HCT116 (cell line): ENCODE measurements around the gene TCF7L2. TPM values are rescaled to one million over a fixed set of nuclear protein-coding genes. Genes with fewer than 3 reads are reported as not detected.

Experiments used
- ATAC-seq: fragments of 200-7000 bp; cut with Tn5 transposase; 2 replicates; pipeline ENCODE4 v1.9.1; 2020; ENCODE audit warnings: mild to moderate bottlenecking, moderate library complexity
- BruUV-seq: library from RNA; stranded (reverse); fragments of 400-500 nt; replicated peaks from 2 replicates; lab custom pipeline; 2021; lab: Mats Ljungman, UMichigan
- CTCF ChIA-PET: fragments of 300-600 bp; sonication (Branson Sonifier 250); formaldehyde crosslinking; loops from one replicate; lab custom pipeline; 2021; ENCODE audit warnings: antibody characterized with exemption; lab: Charles Lee
- POLR2A ChIA-PET: fragments of 300-600, 350-600 bp; sonication (Branson Sonifier 250); formaldehyde crosslinking; loops from one replicate; lab custom pipeline; 2021; ENCODE audit warnings: antibody characterized with exemption; lab: Charles Lee
- RAD21 ChIA-PET, 2 experiments: fragments of 300-600 bp; sonication (Branson Sonifier 250); formaldehyde crosslinking; loops; one replicate each; lab custom pipeline; 2023; ENCODE audit warnings: low total read pairs in 2 of 2; ENCODE audit not compliant: uncharacterized antibody in 2 of 2, unreplicated experiment in 2 of 2, low non-redundant PET in 1 of 2; lab: Charles Lee
- DNase-seq: peaks from one replicate; pipeline ENCODE4 v3.0.0-alpha.2; 2010; ENCODE audit warnings: low read depth, low spot score
- H2AFZ ChIP-seq: fragments of 200-600 bp; shearing (Covaris generic), sonication (generic); 2 replicates; pipeline ENCODE4 v1.6.1; 2017; ENCODE audit warnings: low read depth, mixed run types, mixed read lengths, antibody characterized with exemption, low read length; ENCODE audit not compliant: poor library complexity, severe bottlenecking
- H3K27ac ChIP-seq: 2 replicates; pipeline ENCODE4 v1.5.1; 2012; ENCODE audit warnings: low read depth, low read length
- H3K27me3 ChIP-seq: fragments of 200-600 bp; sonication (generic); 2 replicates; pipeline ENCODE4 v1.6.1; 2016; ENCODE audit warnings: mixed run types, low read length, mixed read lengths; ENCODE audit not compliant: insufficient read depth
- H3K36me3 ChIP-seq, 2 experiments: fragments of 200-500 bp in 1 of 2; fragments of 200-600 bp in 1 of 2; sonication (Bioruptor generic) in 1 of 2; sonication (generic) in 1 of 2; 2 replicates each; pipeline versions ENCODE4 v1.5.1 to v1.6.1; 2014 to 2016; ENCODE audit warnings: low read length in 2 of 2, inconsistent platforms in 1 of 2, mixed read lengths in 1 of 2, mixed run types in 1 of 2; ENCODE audit not compliant: insufficient read depth in 2 of 2, control insufficient read depth in 1 of 2
- H3K4me1 ChIP-seq, 2 experiments: fragments of 200-600 bp in 1 of 2; sonication (generic) in 1 of 2; 2 replicates each; pipeline versions ENCODE4 v1.5.1 to v1.6.1; 2012 to 2017; ENCODE audit warnings: low read length in 2 of 2, inconsistent platforms in 1 of 2, mild to moderate bottlenecking in 1 of 2, mixed read lengths in 1 of 2, mixed run types in 1 of 2, moderate library complexity in 1 of 2; ENCODE audit not compliant: insufficient read depth in 2 of 2, control insufficient read depth in 1 of 2
- H3K4me2 ChIP-seq: fragments of 200-600 bp; sonication (generic); 2 replicates; pipeline ENCODE4 v1.6.1; 2017; ENCODE audit warnings: mixed run types, low read length, mixed read lengths
- H3K4me3 ChIP-seq, 2 experiments: fragments of 200-600 bp in 1 of 2; sonication (generic) in 1 of 2; replicated peaks in 1 of 2; 2 replicates each; pipeline ENCODE4 v1.5.1; 2011 to 2016; ENCODE audit warnings: low read length in 2 of 2, control low read depth in 1 of 2, low read depth in 1 of 2, mild to moderate bottlenecking in 1 of 2, mixed read lengths in 1 of 2, mixed run types in 1 of 2
- H3K79me2 ChIP-seq: fragments of 200-600 bp; sonication (generic); 2 replicates; pipeline ENCODE4 v1.6.1; 2017; ENCODE audit warnings: mild to moderate bottlenecking, mixed run types, low read length, moderate library complexity, mixed read lengths; ENCODE audit not compliant: insufficient read depth
- H3K9ac ChIP-seq: fragments of 200-600 bp; sonication (generic); 2 replicates; pipeline ENCODE4 v1.6.1; 2016; ENCODE audit warnings: low read length, mixed read lengths
- H3K9me2 ChIP-seq: fragments of 200-600 bp; sonication (generic), shearing (Covaris generic); 2 replicates; pipeline ENCODE4 v1.6.1; 2017; ENCODE audit warnings: mixed run types, mild to moderate bottlenecking, moderate library complexity; ENCODE audit not compliant: insufficient read depth
- H3K9me3 ChIP-seq, 2 experiments: fragments of 200-500 bp in 1 of 2; fragments of 200-600 bp in 1 of 2; sonication (Bioruptor generic) in 1 of 2; sonication (generic) in 1 of 2; 2 replicates each; pipeline ENCODE4 v1.6.1; 2014 to 2017; ENCODE audit warnings: low read length in 2 of 2, mixed read lengths in 2 of 2, inconsistent platforms in 1 of 2, low read depth in 1 of 2, mild to moderate bottlenecking in 1 of 2, mixed run types in 1 of 2, moderate library complexity in 1 of 2; ENCODE audit not compliant: control insufficient read depth in 1 of 2, insufficient read depth in 1 of 2
- H4K20me1 ChIP-seq: fragments of 200-600 bp; sonication (generic), shearing (Covaris generic); 2 replicates; pipeline ENCODE4 v1.6.1; 2017; ENCODE audit warnings: mixed run types, mild to moderate bottlenecking, moderate library complexity; ENCODE audit not compliant: insufficient read depth
- CBX3 ChIP-seq: IDR thresholded peaks from 2 replicates; pipeline ENCODE4 v1.6.1; 2012; ENCODE audit warnings: low read depth
- ELF1 ChIP-seq: IDR thresholded peaks from 2 replicates; pipeline ENCODE4 v1.6.1; 2012; ENCODE audit warnings: low read depth, borderline replicate concordance
- EZH2 ChIP-seq: fragments of 200-600 bp; sonication (generic); IDR thresholded peaks from 2 replicates; pipeline ENCODE4 v1.6.1; 2017; ENCODE audit warnings: antibody characterized with exemption, mixed run types
- EZH2phosphoT487 ChIP-seq: fragments of 200-600 bp; IDR thresholded peaks from 2 replicates; pipeline ENCODE4 v1.6.1; 2018; ENCODE audit warnings: antibody characterized with exemption, borderline replicate concordance
- FOSL1 ChIP-seq: IDR thresholded peaks from 2 replicates; pipeline ENCODE4 v1.6.1; 2012; ENCODE audit warnings: low read depth
- POLR2A ChIP-seq: IDR thresholded peaks from 2 replicates; pipeline ENCODE4 v1.7.0; 2011; ENCODE audit warnings: borderline replicate concordance; ENCODE audit not compliant: insufficient read depth, insufficient read length; ENCODE audit errors: extremely low read depth
- POLR2AphosphoS5 ChIP-seq: IDR thresholded peaks from 2 replicates; pipeline ENCODE4 v1.6.1; 2011; ENCODE audit warnings: mild to moderate bottlenecking, low read depth, low read length, moderate library complexity
- RAD21 ChIP-seq: IDR thresholded peaks from 2 replicates; pipeline ENCODE4 v1.6.1; 2012; ENCODE audit warnings: low read depth, mild to moderate bottlenecking
- SIN3A ChIP-seq: IDR thresholded peaks from 2 replicates; pipeline ENCODE4 v1.6.1; 2012; ENCODE audit warnings: low read depth
- SP1 ChIP-seq: IDR thresholded peaks from 2 replicates; pipeline ENCODE4 v1.6.1; 2012; ENCODE audit warnings: low read depth
- SRF ChIP-seq: IDR thresholded peaks from 2 replicates; pipeline ENCODE4 v1.6.1; 2012; ENCODE audit warnings: low read depth
- TCF7L2 ChIP-seq: IDR thresholded peaks from 2 replicates; pipeline ENCODE4 v1.7.0; 2011; ENCODE audit warnings: borderline replicate concordance, inconsistent platforms; ENCODE audit not compliant: insufficient read depth, insufficient read length; ENCODE audit errors: extremely low read depth
- ZFX ChIP-seq: fragments of 450-650 bp; IDR thresholded peaks from 2 replicates; pipeline ENCODE4 v1.6.1; 2017
- ZNF274 ChIP-seq: fragments of 200-500 bp; sonication (Bioruptor generic); IDR thresholded peaks from 2 replicates; pipeline ENCODE4 v1.6.1; 2014; ENCODE audit warnings: mild to moderate bottlenecking, low read depth, low read length, inconsistent platforms
- intact Hi-C: fragments of 100-400 bp; cut with micrococcal nuclease; formaldehyde crosslinking; loops from 2 replicates; pipeline ENCODE4 v1.10.0; 2022
- total RNA-seq: library from RNA; stranded (reverse); gene quantifications from one replicate; pipeline ENCODE4 v1.2.1, GENCODE V29; 2021; ENCODE audit not compliant: unreplicated experiment
- TF ChIP-seq, protein P1 (sequence below): IDR thresholded peaks from 2 replicates; pipeline ENCODE4 v1.6.1; 2012
- TF ChIP-seq, protein P2 (sequence below), 3 experiments: fragments of 200-600 bp in 1 of 3; sonication (generic) in 1 of 3; IDR thresholded peaks in 2 of 3; conservative IDR thresholded peaks in 1 of 3; 2 replicates each; pipeline ENCODE4 v1.5.1; 2012 to 2017; ENCODE audit warnings: low read depth in 2 of 3, low read length in 2 of 3, antibody characterized with exemption in 1 of 3, borderline replicate concordance in 1 of 3, control low read depth in 1 of 3, mild to moderate bottlenecking in 1 of 3, mixed read lengths in 1 of 3, mixed run types in 1 of 3, moderate library complexity in 1 of 3; ENCODE audit not compliant: insufficient read depth in 1 of 3

The TCF7L2 gene
- total RNA-seq, 1 experiment from 2014 or later: 164 TPM

DNA sequence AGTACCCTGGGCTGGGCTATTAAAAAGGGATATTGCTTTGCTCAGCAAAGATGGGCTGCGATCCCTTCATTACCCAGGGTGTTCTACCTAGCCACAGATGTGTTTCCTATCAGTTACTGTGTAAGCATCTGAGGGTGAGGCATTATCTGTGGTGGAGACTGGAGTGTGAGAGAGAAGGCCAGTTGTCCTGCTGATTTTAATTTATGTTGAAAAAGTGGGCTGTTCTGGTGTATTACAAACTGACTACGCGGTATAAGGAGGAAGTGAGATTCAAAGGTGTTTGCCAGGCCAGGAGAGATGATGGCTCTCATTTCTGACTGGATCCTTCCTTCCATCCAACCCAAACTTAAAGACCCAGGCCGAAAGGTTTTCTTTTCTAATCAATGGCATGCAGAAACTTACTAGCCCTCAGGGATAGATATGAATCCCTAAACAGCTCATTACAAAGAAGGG, 7.6 kb downstream of the TCF7L2 start:
- TF ChIP-seq RAD21 (no peak), POLR2AphosphoS5 (peak; percentile 44)
- ChIA-PET CTCF (no interaction called here), POLR2A (interaction anchor here (1.2 to 1.3 kb wide), 2 partner anchors 8 to 433 kb away, joined by 3 to 4 read pairs; no protein-coding TSS in a partner anchor), RAD21 (interaction anchor here in 1 of 2 experiments (1.2 kb wide), 1 partner anchor 486 kb away, joined by 4 read pairs; no protein-coding TSS in a partner anchor)
- no peaks in the 10 kb centered on the region for H3K9me2 ChIP-seq
- ATAC-seq (peak; percentile 12), DNase-seq (no peak)
- peak overlapping the region; percentile 100 for H3K27ac ChIP-seq
- H3K27me3 ChIP-seq: no peaks in the 10 kb centered on the region
- no TSS peak for BruUV-seq
- peaks cover 27 to 60% of the 10 kb centered on the region in 2 experiments for H3K36me3 ChIP-seq
- peak overlapping the region; percentile 83 for H3K4me2 ChIP-seq
- intact Hi-C loops: loop anchor here (2.0 to 10.0 kb wide), 2 partner anchors 393 to 573 kb away; no protein-coding TSS in a partner anchor
- H3K4me1 ChIP-seq: peaks cover 92 to 98% of the 10 kb centered on the region in 2 experiments
- no peaks in the 10 kb centered on the region for H3K9me3 ChIP-seq
- peaks cover 100% of the 10 kb centered on the region for H3K79me2 ChIP-seq
- peak overlapping the region; percentile 92 for H3K9ac ChIP-seq
- no peak overlapping the region for H2AFZ ChIP-seq
- H4K20me1 ChIP-seq: no peaks in the 10 kb centered on the region
- peak overlapping the region; percentile 8 to 73 for H3K4me3 ChIP-seq

DNA sequence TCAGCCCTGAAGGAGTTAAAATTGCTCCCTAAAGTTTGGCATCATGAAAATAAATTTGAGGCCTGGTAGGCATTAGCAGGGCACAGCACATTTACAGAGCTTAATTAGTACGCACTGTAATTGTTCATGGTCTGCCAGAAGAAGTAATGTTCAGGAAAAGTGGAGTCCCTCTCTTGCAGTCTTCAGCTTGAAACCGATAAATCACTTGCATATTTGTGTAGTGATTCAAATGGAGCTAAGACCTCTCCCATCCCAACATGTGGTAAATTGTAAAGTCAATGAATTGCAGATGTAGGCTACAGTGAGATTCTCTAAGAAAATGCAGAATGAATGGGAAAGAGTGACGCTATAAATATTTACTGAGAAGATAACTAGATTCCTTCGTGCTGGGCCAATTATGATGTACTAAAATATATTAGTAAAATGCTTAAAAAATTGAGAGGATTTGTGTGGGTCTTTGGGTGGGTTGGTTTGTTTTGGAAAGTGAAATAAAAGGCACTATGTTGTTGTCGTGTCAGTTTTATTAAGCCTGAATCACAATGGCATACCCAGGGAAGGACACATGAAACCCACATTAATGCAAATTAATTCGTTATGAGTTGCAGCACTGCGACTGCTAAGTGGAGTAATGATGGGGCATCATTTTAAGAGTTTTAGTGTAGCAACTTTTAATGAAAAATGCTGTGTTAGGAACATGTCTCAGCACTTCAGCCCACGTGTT, 8.4 kb downstream of the TCF7L2 start:
- Histone ChIP-seq H3K79me2 (peaks cover 100% of the 10 kb centered on the region), H3K4me2 (peak overlapping the region; percentile 83), H2AFZ (no peak overlapping the region), H3K9me2 (no peaks in the 10 kb centered on the region), H3K27me3 (no peaks in the 10 kb centered on the region), H3K9me3 (no peaks in the 10 kb centered on the region), H3K4me3 (peak overlapping the region; percentile 8 to 73), H3K4me1 (peaks cover 98 to 99% of the 10 kb centered on the region in 2 experiments), H3K36me3 (peaks cover 20 to 56% of the 10 kb centered on the region in 2 experiments), H4K20me1 (peaks cover 4% of the 10 kb centered on the region), H3K9ac (peak overlapping the region; percentile 92), H3K27ac (peak overlapping the region; percentile 100)
- ChIA-PET CTCF (interaction anchor here (0.8 to 1.1 kb wide), 2 partner anchors 8 to 394 kb away, joined by 3 read pairs; partner anchors contain the start of gene TCF7L2), POLR2A (interaction anchor here (1.2 to 1.3 kb wide), 2 partner anchors 9 to 434 kb away, joined by 3 to 4 read pairs; no protein-coding TSS in a partner anchor), RAD21 (interaction anchor here in 1 of 2 experiments (1.2 kb wide), 1 partner anchor 486 kb away, joined by 4 read pairs; no protein-coding TSS in a partner anchor)
- intact Hi-C loops: loop anchor here (2.0 to 10.0 kb wide), 2 partner anchors 394 to 574 kb away; no protein-coding TSS in a partner anchor
- DNase-seq (no peak), ATAC-seq (peak; percentile 35)
- no TSS peak for BruUV-seq
- TF ChIP-seq CBX3 (no peak), SRF (no peak), ZNF274 (no peak), EZH2 (no peak), ZFX (no peak), TCF7L2 (no peak), FOSL1 (no peak), SP1 (no peak), RAD21 (no peak), SIN3A (no peak), POLR2A (no peak), EZH2phosphoT487 (no peak), ELF1 (no peak)
- TF ChIP-seq, protein P1, sequence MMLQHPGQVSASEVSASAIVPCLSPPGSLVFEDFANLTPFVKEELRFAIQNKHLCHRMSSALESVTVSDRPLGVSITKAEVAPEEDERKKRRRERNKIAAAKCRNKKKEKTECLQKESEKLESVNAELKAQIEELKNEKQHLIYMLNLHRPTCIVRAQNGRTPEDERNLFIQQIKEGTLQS: no peak
- TF ChIP-seq, protein P2, sequence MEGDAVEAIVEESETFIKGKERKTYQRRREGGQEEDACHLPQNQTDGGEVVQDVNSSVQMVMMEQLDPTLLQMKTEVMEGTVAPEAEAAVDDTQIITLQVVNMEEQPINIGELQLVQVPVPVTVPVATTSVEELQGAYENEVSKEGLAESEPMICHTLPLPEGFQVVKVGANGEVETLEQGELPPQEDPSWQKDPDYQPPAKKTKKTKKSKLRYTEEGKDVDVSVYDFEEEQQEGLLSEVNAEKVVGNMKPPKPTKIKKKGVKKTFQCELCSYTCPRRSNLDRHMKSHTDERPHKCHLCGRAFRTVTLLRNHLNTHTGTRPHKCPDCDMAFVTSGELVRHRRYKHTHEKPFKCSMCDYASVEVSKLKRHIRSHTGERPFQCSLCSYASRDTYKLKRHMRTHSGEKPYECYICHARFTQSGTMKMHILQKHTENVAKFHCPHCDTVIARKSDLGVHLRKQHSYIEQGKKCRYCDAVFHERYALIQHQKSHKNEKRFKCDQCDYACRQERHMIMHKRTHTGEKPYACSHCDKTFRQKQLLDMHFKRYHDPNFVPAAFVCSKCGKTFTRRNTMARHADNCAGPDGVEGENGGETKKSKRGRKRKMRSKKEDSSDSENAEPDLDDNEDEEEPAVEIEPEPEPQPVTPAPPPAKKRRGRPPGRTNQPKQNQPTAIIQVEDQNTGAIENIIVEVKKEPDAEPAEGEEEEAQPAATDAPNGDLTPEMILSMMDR (IDR thresholded peaks at IDR 0.05 in 2 of 3, conservative IDR thresholded peaks at IDR 0.05 in 1 of 3; ENCODE audit: borderline replicate concordance in 1 of 3, insufficient read depth in 1 of 3, low read depth in 2 of 3, low read length in 2 of 3): no peak
